ENCODE measurements around the gene ATG2B. TPM values are rescaled to one million over a fixed set of nuclear protein-coding genes. Genes with fewer than 3 reads are reported as not detected.
A peak's percentile ranks its signal among the peaks of the same experiment; 100 is the strongest.

The ATG2B gene
- total RNA-seq, 1 donor from 2014 or later, result 22.4 TPM

DNA sequence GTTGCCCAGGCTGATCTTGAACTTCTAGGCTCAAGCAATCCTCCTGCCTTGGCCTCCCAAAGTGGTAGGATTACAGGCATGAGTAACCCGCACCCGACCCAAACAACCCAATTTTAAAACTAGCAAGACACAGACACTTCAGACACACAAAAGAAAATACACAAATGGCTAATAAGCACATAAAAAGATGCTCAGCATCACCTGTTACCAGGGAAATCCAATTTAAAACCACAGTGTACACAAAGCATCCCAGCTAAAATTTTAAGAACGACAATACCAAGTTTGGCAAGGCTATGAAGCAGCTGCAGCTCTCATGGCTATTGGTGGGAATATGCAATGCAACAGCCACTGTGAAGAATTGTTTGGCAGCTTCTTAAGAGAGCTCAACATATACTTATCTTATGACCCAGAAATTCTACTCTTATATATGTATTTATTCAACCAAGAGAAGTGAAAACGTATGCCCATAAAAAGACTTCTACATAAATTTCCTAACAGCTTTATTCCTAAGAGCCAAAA lies 65.1 kb downstream of the ATG2B start:
- ATAC-seq (no peak), DNase-seq (no peak)
- Histone ChIP-seq H3K27me3 (ENCODE audit: low read depth) (no peaks in the 10 kb centered on the region), H3K36me3 (peaks cover 69% of the 10 kb centered on the region), H3K27ac (no peak overlapping the region), H3K4me3 (no peak overlapping the region), H3K4me1 (no peaks in the 10 kb centered on the region), H3K9me3 (no peaks in the 10 kb centered on the region)
- intact Hi-C loops (cut with DNase I), result loop anchor here (10.0 kb wide), 1 partner anchor 127 kb away; no protein-coding TSS in a partner anchor
- TF ChIP-seq, protein P1, sequence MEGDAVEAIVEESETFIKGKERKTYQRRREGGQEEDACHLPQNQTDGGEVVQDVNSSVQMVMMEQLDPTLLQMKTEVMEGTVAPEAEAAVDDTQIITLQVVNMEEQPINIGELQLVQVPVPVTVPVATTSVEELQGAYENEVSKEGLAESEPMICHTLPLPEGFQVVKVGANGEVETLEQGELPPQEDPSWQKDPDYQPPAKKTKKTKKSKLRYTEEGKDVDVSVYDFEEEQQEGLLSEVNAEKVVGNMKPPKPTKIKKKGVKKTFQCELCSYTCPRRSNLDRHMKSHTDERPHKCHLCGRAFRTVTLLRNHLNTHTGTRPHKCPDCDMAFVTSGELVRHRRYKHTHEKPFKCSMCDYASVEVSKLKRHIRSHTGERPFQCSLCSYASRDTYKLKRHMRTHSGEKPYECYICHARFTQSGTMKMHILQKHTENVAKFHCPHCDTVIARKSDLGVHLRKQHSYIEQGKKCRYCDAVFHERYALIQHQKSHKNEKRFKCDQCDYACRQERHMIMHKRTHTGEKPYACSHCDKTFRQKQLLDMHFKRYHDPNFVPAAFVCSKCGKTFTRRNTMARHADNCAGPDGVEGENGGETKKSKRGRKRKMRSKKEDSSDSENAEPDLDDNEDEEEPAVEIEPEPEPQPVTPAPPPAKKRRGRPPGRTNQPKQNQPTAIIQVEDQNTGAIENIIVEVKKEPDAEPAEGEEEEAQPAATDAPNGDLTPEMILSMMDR (IDR thresholded peaks at IDR 0.05), result no peak

DNA sequence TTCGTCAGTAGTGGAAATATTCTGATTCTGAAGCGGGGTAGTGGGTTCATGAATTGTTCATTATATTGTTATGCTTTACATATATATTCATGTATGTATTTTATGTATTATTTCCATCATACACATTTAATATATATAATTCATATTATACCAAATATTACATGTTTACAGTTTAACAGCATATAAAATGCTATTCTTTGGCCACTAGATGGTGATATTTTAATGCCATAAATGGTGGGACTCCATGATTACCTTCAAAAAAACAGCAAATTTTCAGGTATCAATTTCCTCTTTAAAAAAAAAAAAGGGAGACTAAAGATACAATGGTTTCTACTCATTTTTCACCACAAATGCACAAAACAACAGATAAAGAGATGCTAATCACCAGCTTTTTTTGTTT lies 66.1 kb downstream of the ATG2B start:
- H3K4me1 ChIP-seq, result no peaks in the 10 kb centered on the region
- TF ChIP-seq, protein P1 (IDR thresholded peaks at IDR 0.05), result peak; percentile 41
- intact Hi-C loops (cut with DNase I), result loop anchor here (10.0 kb wide), 1 partner anchor 128 kb away; no protein-coding TSS in a partner anchor
- no peaks in the 10 kb centered on the region for H3K27me3 ChIP-seq (ENCODE audit: low read depth)
- no peak overlapping the region for H3K27ac ChIP-seq
- no peaks in the 10 kb centered on the region for H3K9me3 ChIP-seq
- H3K36me3 ChIP-seq, result peaks cover 66% of the 10 kb centered on the region
- no peak for DNase-seq
- no peak overlapping the region for H3K4me3 ChIP-seq
- no peak for ATAC-seq

DNA sequence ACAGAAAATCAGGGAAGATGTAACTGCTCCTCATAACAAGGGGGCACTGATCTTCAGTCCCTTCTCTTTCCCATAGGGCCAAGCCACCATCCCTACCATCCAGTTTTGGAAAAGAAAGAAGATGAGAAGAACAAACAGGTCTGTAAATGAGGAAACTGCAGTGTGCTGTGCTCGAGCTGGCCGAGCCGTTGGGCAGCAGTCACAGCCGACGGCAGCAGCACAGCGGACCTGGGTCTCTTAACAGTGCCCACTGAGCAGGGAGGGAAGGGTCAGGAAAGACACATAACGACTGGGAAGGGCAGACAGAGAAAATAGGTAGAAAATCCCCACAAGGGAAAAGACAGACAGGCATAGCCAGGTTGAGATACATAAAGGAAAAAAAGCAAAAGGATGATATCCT lies 68.9 kb downstream of the ATG2B start:
- no peak for DNase-seq
- peaks cover 71% of the 10 kb centered on the region for H3K36me3 ChIP-seq
- no peaks in the 10 kb centered on the region for H3K27me3 ChIP-seq (ENCODE audit: low read depth)
- TF ChIP-seq, protein P1 (IDR thresholded peaks at IDR 0.05), result no peak
- no peaks in the 10 kb centered on the region for H3K4me1 ChIP-seq
- intact Hi-C loops (cut with DNase I), result loop anchor here (10.0 kb wide), 1 partner anchor 131 kb away; no protein-coding TSS in a partner anchor
- H3K27ac ChIP-seq, result no peak overlapping the region
- H3K9me3 ChIP-seq, result no peaks in the 10 kb centered on the region
- H3K4me3 ChIP-seq, result no peak overlapping the region
- ATAC-seq, result no peak

DNA sequence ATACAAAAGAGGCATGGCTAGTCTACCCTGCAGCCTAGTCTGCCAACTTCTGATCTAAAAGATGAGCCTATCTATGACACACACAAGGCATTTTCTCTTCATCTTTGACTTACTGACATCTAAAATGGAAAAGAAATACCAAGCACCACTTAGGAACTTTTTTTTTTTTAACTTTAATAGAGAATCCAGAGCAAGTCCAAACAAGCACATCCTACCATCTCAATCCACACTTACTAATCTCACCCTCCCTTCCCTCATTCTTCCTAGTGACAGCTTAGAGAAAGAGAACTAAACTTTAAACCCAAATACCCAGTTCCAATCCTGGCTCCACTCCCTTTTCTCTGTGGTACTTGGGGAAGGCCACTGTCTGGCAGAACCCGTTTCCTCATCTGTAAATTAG lies 75.3 kb downstream of the ATG2B start:
- TF ChIP-seq, protein P1 (IDR thresholded peaks at IDR 0.05), result no peak

DNA sequence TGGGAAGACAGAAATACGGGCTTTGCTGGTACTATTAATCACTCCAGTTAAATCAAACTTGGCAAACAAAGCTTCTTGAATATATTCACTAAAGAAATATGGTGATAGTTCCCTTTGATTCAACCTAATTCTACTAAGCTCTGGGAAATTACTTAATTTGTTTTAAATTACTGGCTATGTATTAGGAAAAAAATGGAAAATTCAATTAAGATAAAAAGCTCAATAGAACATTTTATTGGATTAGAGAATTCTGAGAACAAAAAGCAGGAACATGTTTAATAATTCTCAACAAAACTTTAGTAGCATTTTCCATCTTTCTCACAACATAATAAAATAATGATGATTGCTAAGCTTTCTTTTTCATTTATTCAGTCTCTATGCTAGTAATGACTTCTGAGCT lies 76.9 kb downstream of the ATG2B start:
- intact Hi-C loops (cut with DNase I), result no loop called here
- H3K4me1 ChIP-seq, result no peaks in the 10 kb centered on the region
- TF ChIP-seq, protein P1 (IDR thresholded peaks at IDR 0.05), result no peak

More for the DNA sequence above, 75.3 kb downstream of the ATG2B start:
- peaks cover 78% of the 10 kb centered on the region for H3K36me3 ChIP-seq
- intact Hi-C loops (cut with DNase I), result no loop called here
- ATAC-seq (no peak), DNase-seq (no peak)
- H3K4me1 ChIP-seq, result no peaks in the 10 kb centered on the region
- no peak overlapping the region for H3K27ac ChIP-seq
- H3K9me3 ChIP-seq, result no peaks in the 10 kb centered on the region
- no peaks in the 10 kb centered on the region for H3K27me3 ChIP-seq (ENCODE audit: low read depth)
- no peak overlapping the region for H3K4me3 ChIP-seq

More for the DNA sequence above, 76.9 kb downstream of the ATG2B start:
- no peak overlapping the region for H3K27ac ChIP-seq
- no peak for DNase-seq
- no peaks in the 10 kb centered on the region for H3K9me3 ChIP-seq
- H3K36me3 ChIP-seq, result peaks cover 73% of the 10 kb centered on the region
- H3K27me3 ChIP-seq (ENCODE audit: low read depth), result no peaks in the 10 kb centered on the region
- no peak for ATAC-seq
- no peak overlapping the region for H3K4me3 ChIP-seq

Measured in lower lobe of right lung (tissue), 2 donors.